ENCODE measurements around the gene GIPR. TPM values are rescaled to one million over a fixed set of nuclear protein-coding genes. Genes with fewer than 3 reads are reported as not detected.

The GIPR gene
- total and polyA plus RNA-seq, 2 of the 13 experiments (the other 11 are each of a cell fraction or from before 2014, with no cell fraction given): 0.15 to 1.2 TPM

- TF ChIP-seq, protein P1, sequence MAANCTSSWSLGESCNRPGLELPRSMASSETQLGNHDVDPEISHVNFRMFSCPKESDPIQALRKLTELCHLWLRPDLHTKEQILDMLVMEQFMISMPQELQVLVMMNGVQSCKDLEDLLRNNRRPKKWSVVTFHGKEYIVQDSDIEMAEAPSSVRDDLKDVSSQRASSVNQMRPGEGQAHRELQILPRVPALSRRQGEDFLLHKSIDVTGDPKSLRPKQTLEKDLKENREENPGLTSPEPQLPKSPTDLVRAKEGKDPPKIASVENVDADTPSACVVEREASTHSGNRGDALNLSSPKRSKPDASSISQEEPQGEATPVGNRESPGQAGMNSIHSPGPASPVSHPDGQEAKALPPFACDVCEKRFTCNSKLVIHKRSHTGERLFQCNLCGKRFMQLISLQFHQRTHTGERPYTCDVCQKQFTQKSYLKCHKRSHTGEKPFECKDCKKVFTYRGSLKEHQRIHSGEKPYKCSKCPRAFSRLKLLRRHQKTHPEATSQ (CRISPR knock-in tag; IDR thresholded peaks at IDR 0.05; ENCODE audit: borderline replicate concordance): 0 out of 2 replicates have a peak, but pooled peaks have one; percentile 33
- TF ChIP-seq TGIF2 (CRISPR knock-in tag; IDR thresholded peaks at IDR 0.05) (no peak), ZNF256 (CRISPR knock-in tag; conservative IDR thresholded peaks at IDR 0.05) (no peak), STAT5B (CRISPR knock-in tag; IDR thresholded peaks at IDR 0.05) (no peak), ZNF687 (CRISPR knock-in tag; IDR thresholded peaks at IDR 0.05) (peak; percentile 87), HIC2 (CRISPR knock-in tag; IDR thresholded peaks at IDR 0.05; ENCODE audit: low read depth) (peak; percentile 85), BORCS8-MEF2B (CRISPR knock-in tag; IDR thresholded peaks at IDR 0.05) (peak; percentile 80; the same call in 1 of the 2 replicates), ZNF34 (CRISPR knock-in tag; IDR thresholded peaks at IDR 0.05; ENCODE audit: borderline replicate concordance) (no peak), DPF2 (CRISPR knock-in tag; IDR thresholded peaks at IDR 0.05; ENCODE audit: borderline replicate concordance, low read depth) (no peak), ZBED4 (CRISPR knock-in tag; IDR thresholded peaks at IDR 0.05; ENCODE audit: borderline replicate concordance) (no peak)
- TF ChIP-seq, protein P2, sequence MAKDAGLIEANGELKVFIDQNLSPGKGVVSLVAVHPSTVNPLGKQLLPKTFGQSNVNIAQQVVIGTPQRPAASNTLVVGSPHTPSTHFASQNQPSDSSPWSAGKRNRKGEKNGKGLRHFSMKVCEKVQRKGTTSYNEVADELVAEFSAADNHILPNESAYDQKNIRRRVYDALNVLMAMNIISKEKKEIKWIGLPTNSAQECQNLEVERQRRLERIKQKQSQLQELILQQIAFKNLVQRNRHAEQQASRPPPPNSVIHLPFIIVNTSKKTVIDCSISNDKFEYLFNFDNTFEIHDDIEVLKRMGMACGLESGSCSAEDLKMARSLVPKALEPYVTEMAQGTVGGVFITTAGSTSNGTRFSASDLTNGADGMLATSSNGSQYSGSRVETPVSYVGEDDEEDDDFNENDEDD (CRISPR knock-in tag; IDR thresholded peaks at IDR 0.05; ENCODE audit: borderline replicate concordance): 0 out of 2 replicates have a peak, but pooled peaks have one; percentile 36
- TF ChIP-seq, protein P3, sequence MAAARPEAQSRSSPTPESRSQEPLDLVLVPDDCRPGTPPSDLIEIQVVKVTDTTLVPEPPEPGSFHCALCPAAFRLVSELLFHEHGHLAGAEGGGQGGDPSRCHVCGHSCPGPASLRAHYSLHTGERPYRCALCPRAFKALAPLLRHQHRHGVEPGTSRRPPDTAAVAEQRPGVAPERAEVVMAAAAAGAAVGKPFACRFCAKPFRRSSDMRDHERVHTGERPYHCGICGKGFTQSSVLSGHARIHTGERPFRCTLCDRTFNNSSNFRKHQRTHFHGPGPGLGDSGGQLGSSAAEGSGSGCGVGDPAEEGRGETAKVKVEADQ (CRISPR knock-in tag; IDR thresholded peaks at IDR 0.05; ENCODE audit: borderline replicate concordance): no peak; the same call in 1 of the 2 replicates
- TF ChIP-seq, protein P4, sequence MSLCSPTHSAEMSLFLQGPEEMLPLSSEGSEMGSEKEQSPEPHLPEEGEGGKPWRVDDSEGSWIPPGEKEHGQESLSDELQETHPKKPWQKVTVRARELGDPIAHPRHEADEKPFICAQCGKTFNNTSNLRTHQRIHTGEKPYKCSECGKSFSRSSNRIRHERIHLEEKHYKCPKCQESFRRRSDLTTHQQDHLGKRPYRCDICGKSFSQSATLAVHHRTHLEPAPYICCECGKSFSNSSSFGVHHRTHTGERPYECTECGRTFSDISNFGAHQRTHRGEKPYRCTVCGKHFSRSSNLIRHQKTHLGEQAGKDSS (CRISPR knock-in tag; IDR thresholded peaks at IDR 0.05; ENCODE audit: borderline replicate concordance, low read depth): no peak
Observed at GRCh38 chr19:45681391-45682015, 13.5 kb downstream of the GIPR start (continued).
